RWPE1 (cell line): ENCODE measurements around the gene ASF1B.

ENCODE experiments used
- CTCF ChIA-PET: fragments of 350-600 bp; sonication (Branson Sonifier 250); formaldehyde crosslinking; extraction: SDS; loops from one replicate; lab custom pipeline; 2021; lab: Yijun Ruan, JAX
- POLR2A ChIA-PET: fragments of 400-600 bp; formaldehyde crosslinking; extraction: SDS; loops from one replicate; lab custom pipeline; 2020; ENCODE audit warnings: antibody characterized with exemption; ENCODE audit not compliant: low non-redundant PET; lab: Yijun Ruan, JAX
- DNase-seq: peaks from one replicate; pipeline ENCODE4 v3.0.0; 2012; ENCODE audit warnings: low spot score
- H3K27ac ChIP-seq: fragments of 450-650 bp; 2 replicates; pipeline ENCODE4 v1.5.1; 2017
- CTCF ChIP-seq: fragments of 450-650 bp; conservative IDR thresholded peaks from 2 replicates; pipeline ENCODE4 v1.5.1; 2017; ENCODE audit warnings: low read depth, mild to moderate bottlenecking

Gene ASF1B

GRCh38 chr19:14152713-14153112 is 16.3 kb upstream of the ASF1B start:
- ChIA-PET POLR2A (no interaction called here), CTCF (interaction anchor here (0.9 kb wide), 1 partner anchor 195 kb away, joined by 5 read pairs; no protein-coding TSS in a partner anchor)
- no peak for TF ChIP-seq CTCF
- DNase-seq, result no peak
- H3K27ac ChIP-seq, result no peak overlapping the region

GRCh38 chr19:14150770-14151661 is 14.6 kb upstream of the ASF1B start:
- H3K27ac ChIP-seq, result no peak overlapping the region
- ChIA-PET POLR2A (no interaction called here), CTCF (no interaction called here)
- TF ChIP-seq CTCF, result no peak
- no peak for DNase-seq

GRCh38 chr19:14150041-14150769 is 13.8 kb upstream of the ASF1B start:
- no peak for TF ChIP-seq CTCF
- POLR2A ChIA-PET, result no interaction called here
- H3K27ac ChIP-seq, result peak overlapping the region; percentile 64
- DNase-seq, result no peak
- CTCF ChIA-PET, result interaction anchor here (0.8 kb wide), 1 partner anchor 198 kb away, joined by 3 read pairs; no protein-coding TSS in a partner anchor

GRCh38 chr19:14149509-14149994 is 13.2 kb upstream of the ASF1B start:
- CTCF ChIA-PET, result interaction anchor here (0.8 kb wide), 1 partner anchor 199 kb away, joined by 3 read pairs; no protein-coding TSS in a partner anchor
- peak overlapping the region; percentile 64 for H3K27ac ChIP-seq

GRCh38 chr19:14148751-14149410 is 12.5 kb upstream of the ASF1B start:
- ChIA-PET POLR2A (no interaction called here), CTCF (interaction anchor here (0.6 to 1.1 kb wide), 3 partner anchors 12 to 29 kb away, joined by 3 to 4 read pairs (median 3); no protein-coding TSS in a partner anchor)
- no peak for DNase-seq
- peak overlapping the region; percentile 64 for H3K27ac ChIP-seq
- TF ChIP-seq CTCF, result no peak

More at GRCh38 chr19:14149509-14149994, 13.2 kb upstream of the ASF1B start:
- TF ChIP-seq CTCF, result no peak
- DNase-seq, result no peak
- POLR2A ChIA-PET, result no interaction called here
